Neural cell (in vitro differentiated cells): ENCODE data around the gene FRMD4A.

Source experiments
- EZH2 ChIP-seq: fragments of 200-600, 300-800 bp; shearing (Covaris generic), sonication (generic); IDR thresholded peaks from 2 replicates; pipeline ENCODE4 v1.6.1; 2014; ENCODE audit warnings: antibody characterized with exemption, low read length, borderline replicate concordance, mild to moderate bottlenecking; ENCODE audit not compliant: insufficient read depth, poor library complexity, severe bottlenecking
- MXI1 ChIP-seq: fragments of 450-650 bp; conservative IDR thresholded peaks from 2 replicates; pipeline ENCODE4 v1.6.1; 2014; ENCODE audit warnings: antibody characterized with exemption, mild to moderate bottlenecking; ENCODE audit not compliant: poor library complexity, severe bottlenecking
- POLR2AphosphoS5 ChIP-seq: IDR thresholded peaks from 2 replicates; pipeline ENCODE4 v1.6.1; 2012
- RAD21 ChIP-seq: fragments of 450-650 bp; conservative IDR thresholded peaks from 2 replicates; pipeline ENCODE4 v1.6.1; 2014; ENCODE audit warnings: antibody characterized with exemption, mild to moderate bottlenecking, moderate library complexity
- SMC3 ChIP-seq: fragments of 450-650 bp; conservative IDR thresholded peaks from 2 replicates; pipeline ENCODE4 v1.6.1; 2014; ENCODE audit warnings: antibody characterized with exemption, mild to moderate bottlenecking, moderate library complexity; ENCODE audit not compliant: poor library complexity
- TAF1 ChIP-seq: IDR thresholded peaks from 2 replicates; pipeline ENCODE4 v1.6.1; 2012; ENCODE audit warnings: low read depth
- TF ChIP-seq, protein P1 (sequence below): IDR thresholded peaks from 2 replicates; pipeline ENCODE4 v1.6.1; 2012; ENCODE audit warnings: borderline replicate concordance
- TF ChIP-seq, protein P2 (sequence below): fragments of 450-650 bp; IDR thresholded peaks from 2 replicates; pipeline ENCODE4 v1.5.1; 2014; ENCODE audit warnings: antibody characterized with exemption, mild to moderate bottlenecking, moderate library complexity; ENCODE audit not compliant: poor library complexity, severe bottlenecking

DNA sequence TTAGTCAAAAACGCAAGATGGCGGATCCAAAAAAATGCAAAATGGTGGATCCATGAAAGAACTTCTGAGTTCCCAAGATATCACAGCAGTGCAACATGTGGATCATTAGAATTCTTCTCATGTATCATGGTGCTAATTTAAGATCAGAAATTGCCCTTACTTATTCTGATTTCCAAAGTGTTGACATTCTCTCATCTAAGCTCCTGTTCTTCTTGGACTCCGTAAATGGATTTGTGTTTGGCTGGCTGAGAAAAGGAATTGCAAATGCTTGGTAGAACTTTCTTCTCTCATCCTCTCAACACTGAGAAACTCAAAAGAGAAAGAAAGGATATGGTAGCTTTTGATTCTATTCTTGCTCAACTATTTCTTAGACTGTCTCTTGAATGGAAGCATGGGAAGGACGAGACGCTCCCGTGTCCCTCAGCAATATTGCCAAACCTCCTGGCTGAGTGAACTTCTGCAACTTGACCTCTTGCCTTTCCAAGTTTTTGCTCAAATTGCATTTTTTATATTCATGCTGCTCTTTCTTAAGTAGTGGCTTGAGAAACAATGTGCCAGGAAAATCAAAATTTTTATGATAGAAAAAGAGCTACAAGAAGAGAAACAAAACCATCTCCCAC lies 44.7 kb downstream of the FRMD4A start:
- TF ChIP-seq, protein P1, sequence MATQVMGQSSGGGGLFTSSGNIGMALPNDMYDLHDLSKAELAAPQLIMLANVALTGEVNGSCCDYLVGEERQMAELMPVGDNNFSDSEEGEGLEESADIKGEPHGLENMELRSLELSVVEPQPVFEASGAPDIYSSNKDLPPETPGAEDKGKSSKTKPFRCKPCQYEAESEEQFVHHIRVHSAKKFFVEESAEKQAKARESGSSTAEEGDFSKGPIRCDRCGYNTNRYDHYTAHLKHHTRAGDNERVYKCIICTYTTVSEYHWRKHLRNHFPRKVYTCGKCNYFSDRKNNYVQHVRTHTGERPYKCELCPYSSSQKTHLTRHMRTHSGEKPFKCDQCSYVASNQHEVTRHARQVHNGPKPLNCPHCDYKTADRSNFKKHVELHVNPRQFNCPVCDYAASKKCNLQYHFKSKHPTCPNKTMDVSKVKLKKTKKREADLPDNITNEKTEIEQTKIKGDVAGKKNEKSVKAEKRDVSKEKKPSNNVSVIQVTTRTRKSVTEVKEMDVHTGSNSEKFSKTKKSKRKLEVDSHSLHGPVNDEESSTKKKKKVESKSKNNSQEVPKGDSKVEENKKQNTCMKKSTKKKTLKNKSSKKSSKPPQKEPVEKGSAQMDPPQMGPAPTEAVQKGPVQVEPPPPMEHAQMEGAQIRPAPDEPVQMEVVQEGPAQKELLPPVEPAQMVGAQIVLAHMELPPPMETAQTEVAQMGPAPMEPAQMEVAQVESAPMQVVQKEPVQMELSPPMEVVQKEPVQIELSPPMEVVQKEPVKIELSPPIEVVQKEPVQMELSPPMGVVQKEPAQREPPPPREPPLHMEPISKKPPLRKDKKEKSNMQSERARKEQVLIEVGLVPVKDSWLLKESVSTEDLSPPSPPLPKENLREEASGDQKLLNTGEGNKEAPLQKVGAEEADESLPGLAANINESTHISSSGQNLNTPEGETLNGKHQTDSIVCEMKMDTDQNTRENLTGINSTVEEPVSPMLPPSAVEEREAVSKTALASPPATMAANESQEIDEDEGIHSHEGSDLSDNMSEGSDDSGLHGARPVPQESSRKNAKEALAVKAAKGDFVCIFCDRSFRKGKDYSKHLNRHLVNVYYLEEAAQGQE, result no peak
- TF ChIP-seq, protein P2, sequence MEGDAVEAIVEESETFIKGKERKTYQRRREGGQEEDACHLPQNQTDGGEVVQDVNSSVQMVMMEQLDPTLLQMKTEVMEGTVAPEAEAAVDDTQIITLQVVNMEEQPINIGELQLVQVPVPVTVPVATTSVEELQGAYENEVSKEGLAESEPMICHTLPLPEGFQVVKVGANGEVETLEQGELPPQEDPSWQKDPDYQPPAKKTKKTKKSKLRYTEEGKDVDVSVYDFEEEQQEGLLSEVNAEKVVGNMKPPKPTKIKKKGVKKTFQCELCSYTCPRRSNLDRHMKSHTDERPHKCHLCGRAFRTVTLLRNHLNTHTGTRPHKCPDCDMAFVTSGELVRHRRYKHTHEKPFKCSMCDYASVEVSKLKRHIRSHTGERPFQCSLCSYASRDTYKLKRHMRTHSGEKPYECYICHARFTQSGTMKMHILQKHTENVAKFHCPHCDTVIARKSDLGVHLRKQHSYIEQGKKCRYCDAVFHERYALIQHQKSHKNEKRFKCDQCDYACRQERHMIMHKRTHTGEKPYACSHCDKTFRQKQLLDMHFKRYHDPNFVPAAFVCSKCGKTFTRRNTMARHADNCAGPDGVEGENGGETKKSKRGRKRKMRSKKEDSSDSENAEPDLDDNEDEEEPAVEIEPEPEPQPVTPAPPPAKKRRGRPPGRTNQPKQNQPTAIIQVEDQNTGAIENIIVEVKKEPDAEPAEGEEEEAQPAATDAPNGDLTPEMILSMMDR, result no peak
- TF ChIP-seq MXI1 (no peak), SMC3 (no peak), POLR2AphosphoS5 (no peak), RAD21 (no peak), TAF1 (no peak), EZH2 (no peak)
